Body of pancreas (tissue), 4 donors: ENCODE data around the gene PLA2G10.
"Not testable (repeated sequence)": the region's sequence is repeated elsewhere in the genome, so short reads cannot be mapped to it uniquely, and the experiment has no call there.

Experiments
- POLR2A ChIP-seq, 3 donors: fragments of 450-650 bp; IDR thresholded peaks; one replicate each; pipeline ENCODE4 v1.6.1; 2016; ENCODE audit warnings: antibody characterized with exemption in 3 of 3, mild to moderate bottlenecking in 2 of 3
- TF ChIP-seq, protein P1 (sequence below), 7 experiments: fragments of 450-650 bp in 4 of 7; fragments of 200-600 bp in 3 of 7; sonication (generic) in 3 of 7; IDR thresholded peaks; one replicate each; pipeline ENCODE4 v1.5.1; 2016 to 2019; ENCODE audit warnings: antibody characterized with exemption in 7 of 7

DNA sequence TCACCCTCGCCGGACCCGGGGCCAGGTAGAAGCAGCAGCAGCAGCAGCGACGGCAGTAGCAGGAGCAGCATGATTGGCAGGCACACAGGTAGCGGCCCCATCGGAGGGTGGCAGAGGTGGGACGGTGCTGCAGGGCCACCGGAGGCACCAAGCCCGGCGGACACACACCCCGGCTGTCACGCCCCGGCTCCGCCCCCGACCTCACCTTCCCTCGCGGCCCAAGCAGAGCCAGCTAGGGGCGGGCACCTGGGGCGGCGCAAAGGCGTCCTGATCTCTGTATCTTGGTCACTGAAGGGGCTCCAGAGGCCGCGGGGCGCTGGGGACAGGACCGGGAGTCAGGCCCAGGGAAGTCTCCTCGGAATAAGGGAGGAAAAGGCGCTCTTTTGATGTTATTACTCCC lies at the start of gene PLA2G10:
- TF ChIP-seq POLR2A (IDR thresholded peaks at IDR 0.05): not testable (repeated sequence)
- TF ChIP-seq, protein P1, sequence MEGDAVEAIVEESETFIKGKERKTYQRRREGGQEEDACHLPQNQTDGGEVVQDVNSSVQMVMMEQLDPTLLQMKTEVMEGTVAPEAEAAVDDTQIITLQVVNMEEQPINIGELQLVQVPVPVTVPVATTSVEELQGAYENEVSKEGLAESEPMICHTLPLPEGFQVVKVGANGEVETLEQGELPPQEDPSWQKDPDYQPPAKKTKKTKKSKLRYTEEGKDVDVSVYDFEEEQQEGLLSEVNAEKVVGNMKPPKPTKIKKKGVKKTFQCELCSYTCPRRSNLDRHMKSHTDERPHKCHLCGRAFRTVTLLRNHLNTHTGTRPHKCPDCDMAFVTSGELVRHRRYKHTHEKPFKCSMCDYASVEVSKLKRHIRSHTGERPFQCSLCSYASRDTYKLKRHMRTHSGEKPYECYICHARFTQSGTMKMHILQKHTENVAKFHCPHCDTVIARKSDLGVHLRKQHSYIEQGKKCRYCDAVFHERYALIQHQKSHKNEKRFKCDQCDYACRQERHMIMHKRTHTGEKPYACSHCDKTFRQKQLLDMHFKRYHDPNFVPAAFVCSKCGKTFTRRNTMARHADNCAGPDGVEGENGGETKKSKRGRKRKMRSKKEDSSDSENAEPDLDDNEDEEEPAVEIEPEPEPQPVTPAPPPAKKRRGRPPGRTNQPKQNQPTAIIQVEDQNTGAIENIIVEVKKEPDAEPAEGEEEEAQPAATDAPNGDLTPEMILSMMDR (IDR thresholded peaks at IDR 0.05): not testable (repeated sequence)
